Right atrium auricular region (tissue), 2 donors: ENCODE results near the gene PDILT. TPM values are rescaled to one million over a fixed set of nuclear protein-coding genes. Genes with fewer than 3 reads are reported as not detected.

Experiments
- DNase-seq: peaks from one replicate; pipeline ENCODE4 v3.0.0-alpha.2; 2019; ENCODE audit warnings: low spot score
- H3K27ac ChIP-seq, 2 donors: fragments of 200-600 bp; sonication (generic); 1 replicate in 1 of 2; 2 replicates in 1 of 2; pipeline ENCODE4 v1.5.1; 2016 to 2019
- H3K27me3 ChIP-seq, 2 donors: fragments of 200-600 bp; sonication (generic); one replicate each; pipeline versions ENCODE4 v1.5.1 to v1.6.0; 2017 to 2019
- H3K36me3 ChIP-seq: fragments of 200-600 bp; sonication (generic); one replicate; pipeline ENCODE4 v1.5.1; 2016
- H3K4me1 ChIP-seq, 2 donors: fragments of 200-600 bp; sonication (generic); one replicate each; pipeline versions ENCODE4 v1.5.1 to v1.6.0; 2017 to 2019
- H3K4me3 ChIP-seq, 2 donors: fragments of 200-600 bp; sonication (generic); 1 replicate in 1 of 2; 2 replicates in 1 of 2; pipeline ENCODE4 v1.5.1; 2017 to 2019; ENCODE audit warnings: mild to moderate bottlenecking in 1 of 2, moderate library complexity in 1 of 2
- H3K9me3 ChIP-seq, 2 donors: fragments of 200-600 bp; sonication (generic); one replicate each; pipeline ENCODE4 v1.5.1; 2019
- total RNA-seq, 2 donors: library from RNA; depleted of rRNA; stranded (reverse); fragments of >200 nt; gene quantifications; one replicate each; pipeline ENCODE4 v1.1.0, GENCODE V29; 2016
- TF ChIP-seq, protein P1 (sequence below), 2 donors: fragments of 200-600 bp; sonication (generic); IDR thresholded peaks; one replicate each; pipeline ENCODE4 v1.5.1; 2019; ENCODE audit warnings: antibody characterized with exemption in 2 of 2

PDILT gene
- total RNA-seq, 2 donors from 2014 or later, result not detected

DNA sequence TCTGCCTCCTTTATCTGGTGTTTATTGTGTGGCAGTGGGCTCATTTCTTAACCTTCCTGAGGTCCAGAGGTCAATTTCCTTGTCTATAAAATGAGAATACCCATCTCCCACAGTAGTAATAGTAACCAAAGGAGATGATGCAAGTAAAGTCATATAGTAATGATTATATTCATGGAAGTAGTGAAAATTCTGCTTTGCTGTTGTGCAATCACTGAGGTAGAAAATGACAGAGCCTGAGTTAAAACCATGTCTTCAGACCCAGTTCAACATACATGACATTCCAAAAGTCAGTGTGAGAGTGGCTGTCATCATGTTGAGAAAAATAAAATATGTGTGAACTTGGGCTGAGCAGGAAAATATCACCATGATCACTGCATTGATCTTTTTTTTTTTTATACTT is 51.2 kb downstream of the PDILT start:
- Histone ChIP-seq H3K4me3 (no peak overlapping the region), H3K27me3 (no peaks in the 10 kb centered on the region)
- TF ChIP-seq, protein P1, sequence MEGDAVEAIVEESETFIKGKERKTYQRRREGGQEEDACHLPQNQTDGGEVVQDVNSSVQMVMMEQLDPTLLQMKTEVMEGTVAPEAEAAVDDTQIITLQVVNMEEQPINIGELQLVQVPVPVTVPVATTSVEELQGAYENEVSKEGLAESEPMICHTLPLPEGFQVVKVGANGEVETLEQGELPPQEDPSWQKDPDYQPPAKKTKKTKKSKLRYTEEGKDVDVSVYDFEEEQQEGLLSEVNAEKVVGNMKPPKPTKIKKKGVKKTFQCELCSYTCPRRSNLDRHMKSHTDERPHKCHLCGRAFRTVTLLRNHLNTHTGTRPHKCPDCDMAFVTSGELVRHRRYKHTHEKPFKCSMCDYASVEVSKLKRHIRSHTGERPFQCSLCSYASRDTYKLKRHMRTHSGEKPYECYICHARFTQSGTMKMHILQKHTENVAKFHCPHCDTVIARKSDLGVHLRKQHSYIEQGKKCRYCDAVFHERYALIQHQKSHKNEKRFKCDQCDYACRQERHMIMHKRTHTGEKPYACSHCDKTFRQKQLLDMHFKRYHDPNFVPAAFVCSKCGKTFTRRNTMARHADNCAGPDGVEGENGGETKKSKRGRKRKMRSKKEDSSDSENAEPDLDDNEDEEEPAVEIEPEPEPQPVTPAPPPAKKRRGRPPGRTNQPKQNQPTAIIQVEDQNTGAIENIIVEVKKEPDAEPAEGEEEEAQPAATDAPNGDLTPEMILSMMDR (IDR thresholded peaks at IDR 0.05), result no peak

DNA sequence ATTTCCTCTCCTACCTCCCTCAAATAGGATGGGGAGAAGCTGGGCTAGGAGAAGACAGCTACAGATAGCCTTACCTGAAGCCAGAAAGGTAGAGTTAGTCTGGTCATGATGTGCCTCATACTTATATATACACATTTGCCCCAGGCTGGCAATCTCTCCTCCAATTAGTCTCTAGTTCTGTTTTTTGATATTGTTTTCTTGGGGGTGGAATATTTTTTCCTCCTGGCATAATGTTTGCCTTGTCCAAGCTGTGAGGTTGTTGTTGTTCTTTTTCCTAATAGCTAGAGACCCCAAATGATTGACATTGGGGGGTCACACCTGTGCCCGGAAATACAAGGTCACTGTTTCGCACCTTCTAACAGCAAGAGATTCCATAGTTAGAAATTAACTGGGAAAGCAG is 51.9 kb downstream of the PDILT start, which contains the start of gene UMOD:
TSS of gene UMOD (minus strand) at position 101 of the 400 bp plus-strand sequence. CDS start 1,978 bp downstream, outside the sequence.
- no peaks in the 10 kb centered on the region for H3K9me3 ChIP-seq
- no peak for DNase-seq
- H3K27me3 ChIP-seq, result no peaks in the 10 kb centered on the region
- no peak within 1 kb of the TSS for H3K27ac ChIP-seq
- H3K4me1 ChIP-seq, result no peaks in the 10 kb centered on the region
- no peaks in the 10 kb centered on the region for H3K36me3 ChIP-seq
- TF ChIP-seq, protein P1 (IDR thresholded peaks at IDR 0.05), result no peak
- H3K4me3 ChIP-seq, result no peak within 1 kb of the TSS

More for the DNA sequence above, 51.2 kb downstream of the PDILT start:
- Histone ChIP-seq H3K4me1 (no peaks in the 10 kb centered on the region), H3K9me3 (no peaks in the 10 kb centered on the region), H3K36me3 (no peaks in the 10 kb centered on the region), H3K27ac (no peak overlapping the region)
- DNase-seq, result no peak

DNA sequence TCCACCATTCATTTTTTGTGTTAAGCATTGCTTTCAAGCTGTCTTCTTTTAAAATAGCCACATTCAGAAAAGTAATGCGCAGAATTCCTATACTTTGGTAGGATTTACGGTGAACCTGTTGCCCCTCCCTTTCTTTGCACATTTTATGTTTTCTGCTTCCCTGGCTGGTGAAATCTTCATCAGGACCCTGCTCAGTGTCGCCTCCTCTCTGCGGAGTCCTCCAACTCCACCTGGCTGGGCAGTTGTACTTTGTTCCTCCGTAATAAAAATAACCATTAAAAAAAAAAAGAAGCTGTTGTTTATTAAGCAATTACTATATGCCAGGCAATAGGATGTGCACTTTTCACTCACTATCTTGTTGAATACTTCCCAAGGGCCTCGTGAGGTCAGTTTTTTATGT is 54.9 kb downstream of the PDILT start:
- no peaks in the 10 kb centered on the region for H3K9me3 ChIP-seq
- no peaks in the 10 kb centered on the region for H3K4me1 ChIP-seq
- no peaks in the 10 kb centered on the region for H3K27me3 ChIP-seq
- H3K27ac ChIP-seq, result no peak overlapping the region
- no peak overlapping the region for H3K4me3 ChIP-seq
- no peak for DNase-seq
- TF ChIP-seq, protein P1 (IDR thresholded peaks at IDR 0.05), result no peak
- no peaks in the 10 kb centered on the region for H3K36me3 ChIP-seq

DNA sequence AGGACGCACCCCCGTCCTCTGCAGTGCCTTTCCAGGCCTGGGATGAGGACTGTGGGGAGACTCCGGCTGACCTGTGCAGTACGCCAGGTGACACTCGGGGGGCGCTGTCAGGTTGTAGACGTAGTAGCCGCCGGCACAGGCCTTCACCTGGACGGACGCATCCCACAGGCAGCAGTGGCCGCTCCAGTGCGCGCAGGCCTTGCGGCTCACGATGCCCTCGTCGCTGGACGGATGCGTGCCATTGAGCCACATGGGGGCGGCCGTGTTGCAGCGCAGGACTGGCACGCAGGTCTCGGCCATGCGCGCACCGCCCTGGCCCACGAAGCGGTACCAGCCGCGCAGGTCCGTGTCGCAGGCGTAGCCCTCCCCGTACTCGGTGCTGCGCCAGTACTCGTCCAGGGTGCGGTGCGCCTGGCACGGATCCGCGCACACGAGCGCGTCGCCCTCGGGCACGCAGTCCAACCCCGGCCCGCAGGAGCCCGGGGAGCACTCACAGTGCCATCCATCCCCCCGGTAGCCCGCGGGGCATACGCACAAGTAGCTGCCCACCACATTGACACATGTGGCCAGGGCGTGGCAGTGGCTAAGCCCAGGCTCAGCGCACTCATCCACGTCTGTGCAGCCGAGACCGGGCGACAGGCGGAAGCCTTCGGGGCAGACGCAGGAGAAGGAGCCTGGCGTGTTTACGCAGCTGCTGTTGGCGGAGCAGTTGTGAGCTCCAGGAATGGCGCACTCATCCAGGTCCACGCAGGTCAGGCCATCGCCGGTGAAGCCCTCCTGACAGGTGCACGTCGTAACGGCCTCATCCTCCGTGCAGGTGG is 56.0 kb downstream of the PDILT start:
- no peaks in the 10 kb centered on the region for H3K4me1 ChIP-seq
- H3K27ac ChIP-seq, result no peak overlapping the region
- TF ChIP-seq, protein P1 (IDR thresholded peaks at IDR 0.05), result no peak
- no peak for DNase-seq
- H3K27me3 ChIP-seq, result no peaks in the 10 kb centered on the region
- no peaks in the 10 kb centered on the region for H3K9me3 ChIP-seq
- no peak overlapping the region for H3K4me3 ChIP-seq
- no peaks in the 10 kb centered on the region for H3K36me3 ChIP-seq

DNA sequence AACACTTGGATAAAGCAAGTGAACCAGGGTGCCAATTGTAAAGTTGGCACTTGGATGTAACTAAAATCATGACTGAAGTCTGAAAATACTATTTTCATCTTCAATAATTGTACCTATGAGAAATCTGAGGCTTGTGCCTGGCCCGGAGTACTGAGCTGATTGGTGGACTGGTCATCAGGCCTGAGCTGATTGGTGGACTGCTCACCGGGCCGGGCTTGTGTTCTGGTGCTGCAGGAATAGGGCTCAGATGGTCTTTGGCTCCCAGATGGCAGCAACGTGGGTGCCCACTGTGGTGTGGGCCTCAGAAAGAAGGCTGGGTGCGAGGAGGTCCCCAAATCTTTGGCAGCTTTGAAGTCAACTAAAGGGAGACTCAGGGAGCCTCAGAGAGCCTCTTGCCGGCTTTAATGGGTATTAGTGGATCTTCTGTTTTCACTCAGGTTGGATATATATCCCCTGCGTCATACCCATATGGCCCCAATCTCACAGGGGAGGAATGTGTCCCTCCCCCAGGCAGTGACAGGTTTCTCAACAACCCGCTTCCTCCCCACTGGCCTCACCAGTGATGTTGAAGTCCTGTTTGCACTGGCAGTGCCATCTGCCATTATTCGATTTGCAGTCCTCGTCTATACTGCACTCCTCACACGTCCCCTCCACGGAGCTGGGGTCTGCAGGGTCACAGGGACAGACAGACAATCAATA is 56.7 kb downstream of the PDILT start:
- no peak overlapping the region for H3K4me3 ChIP-seq
- TF ChIP-seq, protein P1 (IDR thresholded peaks at IDR 0.05), result no peak
- no peaks in the 10 kb centered on the region for H3K4me1 ChIP-seq
- no peaks in the 10 kb centered on the region for H3K36me3 ChIP-seq
- no peak for DNase-seq
- H3K27me3 ChIP-seq, result no peaks in the 10 kb centered on the region
- no peaks in the 10 kb centered on the region for H3K9me3 ChIP-seq
- no peak overlapping the region for H3K27ac ChIP-seq
